H9 (cell line): ENCODE results near the gene AREG. TPM values are rescaled to one million over a fixed set of nuclear protein-coding genes. Genes with fewer than 3 reads are reported as not detected.

Experiments used
- DNase-seq: peaks from one replicate; pipeline ENCODE4 v3.0.0-alpha.2; 2017
- H2AFZ ChIP-seq: one replicate; pipeline ENCODE4 v1.6.1; 2013; ENCODE audit warnings: mild to moderate bottlenecking, low read length, control low read depth, moderate library complexity
- H2AK5ac ChIP-seq: 2 replicates; pipeline ENCODE4 v1.6.1; 2013; ENCODE audit warnings: low read length, control low read depth, mixed read lengths; ENCODE audit not compliant: insufficient read length
- H2BK120ac ChIP-seq: one replicate; pipeline ENCODE4 v1.6.1; 2013; ENCODE audit warnings: low read depth, mild to moderate bottlenecking, low read length, control low read depth, inconsistent platforms; ENCODE audit not compliant: poor library complexity, severe bottlenecking
- H2BK12ac ChIP-seq: 2 replicates; pipeline ENCODE4 v1.6.1; 2013; ENCODE audit warnings: low read length, control low read depth, mixed read lengths, low read depth; ENCODE audit not compliant: insufficient read length
- H2BK15ac ChIP-seq: 2 replicates; pipeline ENCODE4 v1.6.1; 2013; ENCODE audit warnings: low read depth, low read length, control low read depth
- H2BK20ac ChIP-seq: one replicate; pipeline ENCODE4 v1.6.1; 2013; ENCODE audit warnings: low read depth, mild to moderate bottlenecking, low read length, control low read depth, inconsistent platforms; ENCODE audit not compliant: poor library complexity, severe bottlenecking
- H2BK5ac ChIP-seq: 2 replicates; pipeline ENCODE4 v1.6.1; 2013; ENCODE audit warnings: low read length, control low read depth, mixed read lengths; ENCODE audit not compliant: insufficient read length
- H3K14ac ChIP-seq: 2 replicates; pipeline ENCODE4 v1.6.1; 2013; ENCODE audit warnings: low read length, control low read depth; ENCODE audit not compliant: insufficient read depth
- H3K18ac ChIP-seq: 2 replicates; pipeline ENCODE4 v1.6.1; 2013; ENCODE audit warnings: low read depth, mild to moderate bottlenecking, mixed read lengths, low read length, control low read depth; ENCODE audit not compliant: insufficient read length
- H3K23ac ChIP-seq: 2 replicates; pipeline ENCODE4 v1.6.1; 2013; ENCODE audit warnings: low read length, control low read depth, mixed read lengths, low read depth; ENCODE audit not compliant: insufficient read length
- H3K23me2 ChIP-seq: 2 replicates; pipeline ENCODE4 v1.6.1; 2013; ENCODE audit warnings: low read depth, mild to moderate bottlenecking, mixed read lengths, low read length, control low read depth; ENCODE audit not compliant: insufficient read length, poor library complexity, severe bottlenecking
- H3K27ac ChIP-seq: 2 replicates; pipeline ENCODE4 v1.5.1; 2013; ENCODE audit warnings: low read length, control low read depth, mixed read lengths, low read depth; ENCODE audit not compliant: insufficient read length
- H3K27me3 ChIP-seq: 2 replicates; pipeline ENCODE4 v1.6.1; 2013; ENCODE audit warnings: low read length, control low read depth, inconsistent platforms; ENCODE audit not compliant: insufficient read depth
- H3K4ac ChIP-seq: 2 replicates; pipeline ENCODE4 v1.6.1; 2013; ENCODE audit warnings: low read depth, mild to moderate bottlenecking, control low read depth, inconsistent platforms, low read length, moderate library complexity
- H3K4me1 ChIP-seq: 2 replicates; pipeline ENCODE4 v1.6.1; 2013; ENCODE audit warnings: low read length, control low read depth, inconsistent platforms; ENCODE audit not compliant: insufficient read depth
- H3K4me2 ChIP-seq: 2 replicates; pipeline ENCODE4 v1.6.1; 2013; ENCODE audit warnings: low read length, control low read depth, mixed read lengths; ENCODE audit not compliant: insufficient read length, insufficient read depth
- H3K56ac ChIP-seq: 2 replicates; pipeline ENCODE4 v1.6.1; 2013; ENCODE audit warnings: low read depth, mild to moderate bottlenecking, mixed read lengths, low read length, control low read depth; ENCODE audit not compliant: insufficient read length
- H3K79me1 ChIP-seq: 2 replicates; pipeline ENCODE4 v1.6.1; 2013; ENCODE audit warnings: low read depth, mild to moderate bottlenecking, moderate library complexity, low read length, control low read depth, inconsistent platforms; ENCODE audit not compliant: insufficient read depth, poor library complexity, severe bottlenecking
- H3K79me2 ChIP-seq: 2 replicates; pipeline ENCODE4 v1.6.1; 2013; ENCODE audit warnings: low read length, control low read depth, inconsistent platforms; ENCODE audit not compliant: insufficient read depth
- H3K9ac ChIP-seq: 2 replicates; pipeline ENCODE4 v1.6.1; 2013; ENCODE audit warnings: low read length, control low read depth, mixed read lengths; ENCODE audit not compliant: insufficient read length; ENCODE audit errors: extremely low read depth
- H3K9me3 ChIP-seq: one replicate; pipeline ENCODE4 v1.6.1; 2013; ENCODE audit warnings: low read depth, low read length, inconsistent platforms; ENCODE audit not compliant: control insufficient read depth
- H3T11ph ChIP-seq: one replicate; pipeline ENCODE4 v1.6.1; 2013; ENCODE audit warnings: mild to moderate bottlenecking, low read length, control low read depth, inconsistent platforms
- H4K20me1 ChIP-seq: one replicate; pipeline ENCODE4 v1.6.1; 2013; ENCODE audit not compliant: control insufficient read depth, insufficient read length, insufficient read depth
- H4K5ac ChIP-seq: 2 replicates; pipeline ENCODE4 v1.6.1; 2013; ENCODE audit warnings: low read depth, mild to moderate bottlenecking, mixed read lengths, low read length, control low read depth; ENCODE audit not compliant: insufficient read length
- H4K8ac ChIP-seq: replicated peaks from 2 replicates; pipeline ENCODE4 v1.6.1; 2013; ENCODE audit warnings: low read length, control low read depth, mixed read lengths, low read depth; ENCODE audit not compliant: insufficient read length
- H4K91ac ChIP-seq: 2 replicates; pipeline ENCODE4 v1.6.1; 2013; ENCODE audit warnings: low read depth, mild to moderate bottlenecking, moderate library complexity, mixed read lengths, low read length, control low read depth; ENCODE audit not compliant: insufficient read length
- H3K27ac Mint-ChIP-seq, 3 experiments: 2 replicates in 2 of 3; 3 replicates in 1 of 3; pipeline ENCODE4 v1.8.0; 2020 to 2021; ENCODE audit warnings: mixed read lengths in 3 of 3, mild to moderate bottlenecking in 1 of 3, moderate library complexity in 1 of 3
- H3K27me3 Mint-ChIP-seq: 2 replicates; pipeline ENCODE4 v1.8.0; 2021; ENCODE audit warnings: low read depth, mild to moderate bottlenecking, moderate library complexity, mixed read lengths
- H3K36me3 Mint-ChIP-seq, 3 experiments: 2 replicates in 2 of 3; 3 replicates in 1 of 3; pipeline ENCODE4 v1.8.0; 2020 to 2021; ENCODE audit warnings: low read depth in 3 of 3, mixed read lengths in 3 of 3; ENCODE audit not compliant: insufficient read depth in 1 of 3
- H3K4me1 Mint-ChIP-seq, 2 experiments: 2 replicates each; pipeline ENCODE4 v1.8.0; 2020; ENCODE audit warnings: mixed read lengths in 2 of 2
- H3K4me3 Mint-ChIP-seq, 2 experiments: 2 replicates in 1 of 2; 3 replicates in 1 of 2; pipeline ENCODE4 v1.8.0; 2020 to 2021; ENCODE audit warnings: mild to moderate bottlenecking in 2 of 2, mixed read lengths in 2 of 2, moderate library complexity in 1 of 2
- H3K9me3 Mint-ChIP-seq, 2 experiments: 2 replicates in 1 of 2; 3 replicates in 1 of 2; pipeline ENCODE4 v1.8.0; 2020; ENCODE audit warnings: mild to moderate bottlenecking in 2 of 2, mixed read lengths in 2 of 2, moderate library complexity in 1 of 2
- CTCF ChIP-seq: fragments of 200-600 bp; sonication (generic); conservative IDR thresholded peaks from 3 replicates; pipeline ENCODE4 v1.8.0; 2021; ENCODE audit warnings: antibody characterized with exemption, mild to moderate bottlenecking
- WGBS: extraction: QIAGEN DNeasy Blood & Tissue Kit; methylation state at CpG from one replicate; pipeline ENCODE4 v1.1.7; 2013; ENCODE audit warnings: missing lambda C conversion rate, low lambda C conversion rate, mixed read lengths; ENCODE audit not compliant: insufficient read length; ENCODE audit errors: extremely low coverage; 5-methylcytosine and 5-hydroxymethylcytosine counted together
- total RNA-seq: library from RNA; stranded (reverse); gene quantifications from 2 replicates; pipeline ENCODE4 v1.2.1, GENCODE V29; 2021

The AREG gene
- total RNA-seq, 1 experiment from 2014 or later = 0.28 TPM

GRCh38 chr4:74433541-74434172, 11.3 kb upstream of the AREG start:
- DNase-seq = no peak
- Histone ChIP-seq H3K23ac (no peak overlapping the region), H4K91ac (no peak overlapping the region), H3K56ac (no peak overlapping the region), H2BK5ac (no peak overlapping the region), H2AFZ (no peak overlapping the region), H3K27me3 (no peaks in the 10 kb centered on the region), H3K14ac (no peak overlapping the region), H3K4ac (no peak overlapping the region), H4K8ac (no peak overlapping the region), H2AK5ac (no peak overlapping the region), H3T11ph (no peak overlapping the region), H3K18ac (no peak overlapping the region), H2BK120ac (no peak overlapping the region), H2BK20ac (no peak overlapping the region), H2BK15ac (no peak overlapping the region), H3K79me2 (no peaks in the 10 kb centered on the region), H3K9me3 (no peaks in the 10 kb centered on the region), H2BK12ac (no peak overlapping the region), H4K5ac (no peak overlapping the region), H3K4me1 (no peaks in the 10 kb centered on the region), H3K23me2 (no peaks in the 10 kb centered on the region), H3K4me2 (no peak overlapping the region), H3K79me1 (no peaks in the 10 kb centered on the region), H3K27ac (no peak overlapping the region), H3K9ac (no peak overlapping the region), H4K20me1 (no peaks in the 10 kb centered on the region)
- Mint-ChIP-seq H3K9me3 (no peaks in the 10 kb centered on the region), H3K27me3 (no peaks in the 10 kb centered on the region), H3K4me1 (no peaks in the 10 kb centered on the region), H3K27ac (no peak overlapping the region), H3K4me3 (no peak overlapping the region), H3K36me3 (no peaks in the 10 kb centered on the region)
- TF ChIP-seq CTCF = no peak
- no CpG with 5 or more reads among the region's 7 CpGs for WGBS
